A549 (cell line): Measurements from ENCODE around the gene VWA5B1. TPM values are rescaled to one million over a fixed set of nuclear protein-coding genes. Genes with fewer than 3 reads are reported as not detected.

Experiments used
- ATAC-seq, 2 experiments: fragments of 200-7000 bp in 1 of 2; fragments of >200 bp in 1 of 2; cut with Nextera tagmentation in 1 of 2; cut with Tn5 transposase in 1 of 2; 3 replicates each; pipeline versions ENCODE4 v1.8.0 to v1.9.1; 2018 to 2020; ENCODE audit warnings: mild to moderate bottlenecking in 1 of 2, moderate library complexity in 1 of 2
- CTCF ChIA-PET: fragments of 300-600 bp; sonication (Branson Sonifier 250); formaldehyde crosslinking; extraction: SDS; loops from one replicate; lab custom pipeline; 2021; ENCODE audit warnings: antibody characterized with exemption, inconsistent platforms; lab: Yijun Ruan, JAX
- POLR2A ChIA-PET: fragments of 350-600 bp; formaldehyde crosslinking; extraction: SDS; loops from one replicate; lab custom pipeline; 2021; ENCODE audit warnings: antibody characterized with exemption, inconsistent platforms; lab: Yijun Ruan, JAX
- DNase-seq, 2 experiments: peaks; one replicate each; pipeline versions ENCODE4 v3.0.0 to v3.0.0-alpha.2; 2011 to 2016; ENCODE audit warnings: low read depth in 1 of 2, low spot score in 1 of 2
- FAIRE-seq: peaks from 2 replicates; lab custom pipeline; 2011; peaks lifted over from hg19 to GRCh38; lab: Jason Lieb, UNC
- H3K27ac ChIP-seq, 2 experiments: fragments of >200 bp; sonication (Bioruptor Twin); formaldehyde crosslinking; 3 replicates each; pipeline ENCODE4 v1.5.1; 2016 to 2017
- H3K4me1 ChIP-seq: fragments of >200 bp; sonication (Bioruptor Twin); formaldehyde crosslinking; 3 replicates; pipeline ENCODE4 v1.6.1; 2016
- H3K4me2 ChIP-seq: fragments of >200 bp; sonication (Bioruptor Twin); formaldehyde crosslinking; 3 replicates; pipeline ENCODE4 v1.6.1; 2016
- H3K4me3 ChIP-seq: fragments of >200 bp; sonication (Bioruptor Twin); formaldehyde crosslinking; 3 replicates; pipeline ENCODE4 v1.5.1; 2016
- H3K9me3 ChIP-seq: fragments of >200 bp; sonication (Bioruptor Twin); formaldehyde crosslinking; 3 replicates; pipeline ENCODE4 v1.6.1; 2016
- BCL3 ChIP-seq: fragments of >200 bp; sonication (Bioruptor Twin); formaldehyde crosslinking; IDR thresholded peaks from 3 replicates; pipeline ENCODE4 v1.6.1; 2016
- CHD4 ChIP-seq: fragments of 200-600 bp; sonication (generic); IDR thresholded peaks from 2 replicates; pipeline ENCODE4 v1.6.1; 2016; ENCODE audit warnings: antibody characterized with exemption, mild to moderate bottlenecking, borderline replicate concordance
- CTCF ChIP-seq: fragments of >200 bp; sonication (Bioruptor Twin); formaldehyde crosslinking; IDR thresholded peaks from 3 replicates; pipeline ENCODE4 v1.5.1; 2016
- ELK1 ChIP-seq: fragments of 150-350 bp; IDR thresholded peaks from 2 replicates; pipeline ENCODE4 v1.6.1; 2014; ENCODE audit warnings: low read depth, mild to moderate bottlenecking, low read length
- ESRRA ChIP-seq: fragments of 150-350 bp; IDR thresholded peaks from 2 replicates; pipeline ENCODE4 v1.6.1; 2014; ENCODE audit warnings: mild to moderate bottlenecking, low read length, borderline replicate concordance
- FOSB ChIP-seq: fragments of 250-450 bp; sonication (Bioruptor Pico); IDR thresholded peaks from 2 replicates; pipeline ENCODE4 v1.5.0; 2020; ENCODE audit warnings: mild to moderate bottlenecking, moderate library complexity
- GATA3 ChIP-seq: IDR thresholded peaks from 2 replicates; pipeline ENCODE4 v1.6.1; 2012; ENCODE audit warnings: borderline replicate concordance
- HMGXB4 ChIP-seq: fragments of 250-450 bp; sonication (Bioruptor Pico); IDR thresholded peaks from 2 replicates; pipeline ENCODE4 v1.5.0; 2021; ENCODE audit warnings: mild to moderate bottlenecking, moderate library complexity, borderline replicate concordance
- HOXA7 ChIP-seq: fragments of 250-450 bp; sonication (Bioruptor Pico); IDR thresholded peaks from 2 replicates; pipeline ENCODE4 v1.5.0; 2020; ENCODE audit warnings: mild to moderate bottlenecking, moderate library complexity
- KDM1A ChIP-seq: fragments of 200-600 bp; sonication (generic); IDR thresholded peaks from 2 replicates; pipeline ENCODE4 v1.6.1; 2016; ENCODE audit warnings: low read depth, mild to moderate bottlenecking
- MYC ChIP-seq: IDR thresholded peaks from 2 replicates; pipeline ENCODE4 v1.6.1; 2012; ENCODE audit warnings: mild to moderate bottlenecking, inconsistent platforms, low read length, improper control_type of control experiment, borderline replicate concordance
- NFE2L2 ChIP-seq: fragments of 150-350 bp; conservative IDR thresholded peaks from 2 replicates; pipeline ENCODE4 v1.6.1; 2014; ENCODE audit warnings: low read length
- NR3C1 ChIP-seq: fragments of >200 bp; sonication (Bioruptor Twin); formaldehyde crosslinking; IDR thresholded peaks from 3 replicates; pipeline ENCODE4 v1.6.1; 2017
- PHF8 ChIP-seq: fragments of 200-600 bp; sonication (generic); IDR thresholded peaks from 2 replicates; pipeline ENCODE4 v1.6.1; 2016; ENCODE audit warnings: low read depth, mild to moderate bottlenecking, antibody characterized with exemption, moderate library complexity, borderline replicate concordance
- POLR2AphosphoS2 ChIP-seq: conservative IDR thresholded peaks from 2 replicates; pipeline ENCODE4 v1.6.1; 2012; ENCODE audit warnings: low read length, improper control_type of control experiment, inconsistent platforms
- RAD21 ChIP-seq, 2 experiments: fragments of >200 bp in 1 of 2; sonication (Bioruptor Twin) in 1 of 2; formaldehyde crosslinking in 1 of 2; IDR thresholded peaks in 1 of 2; conservative IDR thresholded peaks in 1 of 2; 2 replicates in 1 of 2; 3 replicates in 1 of 2; pipeline ENCODE4 v1.6.1; 2012 to 2018; ENCODE audit warnings: inconsistent platforms in 1 of 2
- RARB ChIP-seq: fragments of 250-450 bp; sonication (Bioruptor Pico); IDR thresholded peaks from 2 replicates; pipeline ENCODE4 v1.8.0; 2021; ENCODE audit warnings: mild to moderate bottlenecking, moderate library complexity
- ZFP36 ChIP-seq: fragments of 450-650 bp; IDR thresholded peaks from 2 replicates; pipeline ENCODE4 v1.6.1; 2014; ENCODE audit warnings: borderline replicate concordance; ENCODE audit not compliant: partially characterized antibody
- WGBS: methylation state at CpG from one replicate; pipeline ENCODE4 v1.1.6; 2017; ENCODE audit errors: missing lambda C conversion rate; 5-methylcytosine and 5-hydroxymethylcytosine counted together
- polyA plus RNA-seq, 4 experiments: library from polyadenylated mRNA; depleted of rRNA in 3 of 4; stranded (reverse); fragments of >200 nt; fragmentation: RNase III in 1 of 4; extraction: RNeasy Plus Mini Kit Qiagen cat#74134 plus additional on column Dnase treatment in 1 of 4; gene quantifications; 2 replicates in 3 of 4; 3 replicates in 1 of 4; pipeline ENCODE4 v1.2.3, GENCODE V29; 2011 to 2017
- TF ChIP-seq, protein P1 (sequence below): fragments of 200-600 bp; sonication (generic); IDR thresholded peaks from 2 replicates; pipeline ENCODE4 v1.6.1; 2016; ENCODE audit warnings: antibody characterized with exemption, mild to moderate bottlenecking, moderate library complexity
- TF ChIP-seq, protein P2 (sequence below): IDR thresholded peaks from 2 replicates; pipeline ENCODE4 v1.6.1; 2012; ENCODE audit warnings: low read depth, borderline replicate concordance
- TF ChIP-seq, protein P3 (sequence below): fragments of >200 bp; sonication (Bioruptor Twin); formaldehyde crosslinking; IDR thresholded peaks from 2 replicates; pipeline ENCODE4 v1.6.1; 2016

Gene VWA5B1
- polyA plus RNA-seq, 2 of the 4 experiments (the other 2 are of a cell fraction) = not detected

GRCh38 chr1:20379075-20379474 is 88.4 kb downstream of the VWA5B1 start:
- DNase-seq (no peak), FAIRE-seq (no peak), ATAC-seq (no peak)
- ChIA-PET CTCF (interaction anchor here (1.2 to 4.2 kb wide), 3 partner anchors 51 to 114 kb away, joined by 3 to 26 read pairs (median 22); no protein-coding TSS in a partner anchor), POLR2A (no interaction called here)
- 59% methylated on average over 5 of the region's 7 CpGs for WGBS
- peaks cover 33% of the 10 kb centered on the region for H3K4me1 ChIP-seq
- TF ChIP-seq NFE2L2 = no peak
- TF ChIP-seq PHF8 = no peak
- TF ChIP-seq CHD4 = no peak
- TF ChIP-seq ELK1 = no peak
- no peak for TF ChIP-seq ESRRA
- no peak for TF ChIP-seq FOSB (CRISPR knock-in tag)
- TF ChIP-seq, protein P1, sequence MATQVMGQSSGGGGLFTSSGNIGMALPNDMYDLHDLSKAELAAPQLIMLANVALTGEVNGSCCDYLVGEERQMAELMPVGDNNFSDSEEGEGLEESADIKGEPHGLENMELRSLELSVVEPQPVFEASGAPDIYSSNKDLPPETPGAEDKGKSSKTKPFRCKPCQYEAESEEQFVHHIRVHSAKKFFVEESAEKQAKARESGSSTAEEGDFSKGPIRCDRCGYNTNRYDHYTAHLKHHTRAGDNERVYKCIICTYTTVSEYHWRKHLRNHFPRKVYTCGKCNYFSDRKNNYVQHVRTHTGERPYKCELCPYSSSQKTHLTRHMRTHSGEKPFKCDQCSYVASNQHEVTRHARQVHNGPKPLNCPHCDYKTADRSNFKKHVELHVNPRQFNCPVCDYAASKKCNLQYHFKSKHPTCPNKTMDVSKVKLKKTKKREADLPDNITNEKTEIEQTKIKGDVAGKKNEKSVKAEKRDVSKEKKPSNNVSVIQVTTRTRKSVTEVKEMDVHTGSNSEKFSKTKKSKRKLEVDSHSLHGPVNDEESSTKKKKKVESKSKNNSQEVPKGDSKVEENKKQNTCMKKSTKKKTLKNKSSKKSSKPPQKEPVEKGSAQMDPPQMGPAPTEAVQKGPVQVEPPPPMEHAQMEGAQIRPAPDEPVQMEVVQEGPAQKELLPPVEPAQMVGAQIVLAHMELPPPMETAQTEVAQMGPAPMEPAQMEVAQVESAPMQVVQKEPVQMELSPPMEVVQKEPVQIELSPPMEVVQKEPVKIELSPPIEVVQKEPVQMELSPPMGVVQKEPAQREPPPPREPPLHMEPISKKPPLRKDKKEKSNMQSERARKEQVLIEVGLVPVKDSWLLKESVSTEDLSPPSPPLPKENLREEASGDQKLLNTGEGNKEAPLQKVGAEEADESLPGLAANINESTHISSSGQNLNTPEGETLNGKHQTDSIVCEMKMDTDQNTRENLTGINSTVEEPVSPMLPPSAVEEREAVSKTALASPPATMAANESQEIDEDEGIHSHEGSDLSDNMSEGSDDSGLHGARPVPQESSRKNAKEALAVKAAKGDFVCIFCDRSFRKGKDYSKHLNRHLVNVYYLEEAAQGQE = no peak
- no peak for TF ChIP-seq POLR2AphosphoS2
- TF ChIP-seq MYC = no peak
- TF ChIP-seq HOXA7 (CRISPR knock-in tag) = no peak
- TF ChIP-seq, protein P2, sequence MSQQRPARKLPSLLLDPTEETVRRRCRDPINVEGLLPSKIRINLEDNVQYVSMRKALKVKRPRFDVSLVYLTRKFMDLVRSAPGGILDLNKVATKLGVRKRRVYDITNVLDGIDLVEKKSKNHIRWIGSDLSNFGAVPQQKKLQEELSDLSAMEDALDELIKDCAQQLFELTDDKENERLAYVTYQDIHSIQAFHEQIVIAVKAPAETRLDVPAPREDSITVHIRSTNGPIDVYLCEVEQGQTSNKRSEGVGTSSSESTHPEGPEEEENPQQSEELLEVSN = no peak
- no peak for TF ChIP-seq NR3C1
- TF ChIP-seq BCL3 = no peak
- TF ChIP-seq GATA3 = no peak
- TF ChIP-seq CTCF = no peak
- H3K9me3 ChIP-seq = no peaks in the 10 kb centered on the region
- H3K27ac ChIP-seq = peak overlapping the region in 1 of 2 experiments; percentile 79; a peak in 2 of 6 replicates
- H3K4me3 ChIP-seq = no peak overlapping the region
- H3K4me2 ChIP-seq = no peak overlapping the region

- TF ChIP-seq NR3C1 (no peak), NFE2L2 (no peak), FOSB (CRISPR knock-in tag) (no peak), ELK1 (no peak), RAD21 (conservative IDR thresholded peaks at IDR 0.05 in 1 of 2, IDR thresholded peaks at IDR 0.05 in 1 of 2) (no peak), HMGXB4 (CRISPR knock-in tag) (no peak), RARB (CRISPR knock-in tag) (no peak), ZFP36 (no peak), KDM1A (no peak)
- TF ChIP-seq, protein P3, sequence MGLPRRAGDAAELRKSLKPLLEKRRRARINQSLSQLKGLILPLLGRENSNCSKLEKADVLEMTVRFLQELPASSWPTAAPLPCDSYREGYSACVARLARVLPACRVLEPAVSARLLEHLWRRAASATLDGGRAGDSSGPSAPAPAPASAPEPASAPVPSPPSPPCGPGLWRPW = no peak
- TF ChIP-seq, all 56 proteins: peak for 0
- WGBS = 87% methylated on average over 6 of the region's 6 CpGs
- H3K4me3 ChIP-seq = no peak overlapping the region
- peak overlapping the region; percentile 60 to 79 for H3K27ac ChIP-seq
- FAIRE-seq = no peak
- H3K4me2 ChIP-seq = peak overlapping the region; percentile 61
- H3K9me3 ChIP-seq = no peaks in the 10 kb centered on the region
- DNase-seq = no peak
- 0 out of 6 replicates have a peak, but pooled peaks of 1 of the 2 experiments have one; percentile 14 for ATAC-seq
- ChIA-PET CTCF (interaction anchor here (1.0 to 4.2 kb wide), 7 partner anchors 9 to 113 kb away, joined by 3 to 26 read pairs (median 5); no protein-coding TSS in a partner anchor), POLR2A (interaction anchor here (0.5 to 0.6 kb wide), 2 partner anchors 43 to 47 kb away, joined by 3 read pairs; no protein-coding TSS in a partner anchor)
- peaks cover 32% of the 10 kb centered on the region for H3K4me1 ChIP-seq
Measured at GRCh38 chr1:20380175-20380574, 89.5 kb downstream of the VWA5B1 start.
